Lung (tissue), 11 donors: Measurements from ENCODE around the gene GOLGA8B. TPM values are rescaled to one million over a fixed set of nuclear protein-coding genes. Genes with fewer than 3 reads are reported as not detected.
"Not testable (repeated sequence)": the region's sequence is repeated elsewhere in the genome, so short reads cannot be mapped to it uniquely, and the experiment has no call there.

Source experiments
- ATAC-seq: fragments of 200-7000 bp; cut with Tn5 transposase; one replicate; pipeline ENCODE4 v1.9.1; 2020; ENCODE audit warnings: moderate number of reproducible peaks; ENCODE audit not compliant: insufficient read depth, low FRiP score
- DNase-seq, 3 donors: peaks; one replicate each; pipeline ENCODE4 v3.0.0-alpha.2; 2013 to 2017
- H3K27ac ChIP-seq, 2 donors: one replicate each; pipeline ENCODE4 v1.5.1; 2013; ENCODE audit warnings: mild to moderate bottlenecking in 2 of 2, moderate library complexity in 2 of 2, control low read depth in 1 of 2, inconsistent platforms in 1 of 2, low read depth in 1 of 2, low read length in 1 of 2
- H3K27me3 ChIP-seq, 3 donors: one replicate each; pipeline ENCODE4 v1.5.1; 2013; ENCODE audit warnings: low read length in 2 of 3; ENCODE audit not compliant: control insufficient read depth in 3 of 3, insufficient read depth in 3 of 3
- H3K36me3 ChIP-seq, 4 donors: one replicate each; pipeline ENCODE4 v1.5.1; 2013; ENCODE audit warnings: low read length in 4 of 4, mild to moderate bottlenecking in 1 of 4, moderate library complexity in 1 of 4; ENCODE audit not compliant: control insufficient read depth in 4 of 4, insufficient read depth in 4 of 4
- H3K4me1 ChIP-seq, 5 donors: one replicate each; pipeline ENCODE4 v1.5.1; 2013; ENCODE audit warnings: low read length in 5 of 5, mild to moderate bottlenecking in 2 of 5, moderate library complexity in 1 of 5; ENCODE audit not compliant: control insufficient read depth in 5 of 5, insufficient read depth in 5 of 5
- H3K4me3 ChIP-seq: one replicate; pipeline ENCODE4 v1.5.1; 2013; ENCODE audit warnings: mild to moderate bottlenecking, control low read depth, moderate library complexity
- H3K9ac ChIP-seq, 2 donors: one replicate each; pipeline ENCODE4 v1.5.1; 2013; ENCODE audit warnings: low read length in 2 of 2, control low read depth in 1 of 2; ENCODE audit not compliant: insufficient read depth in 1 of 2
- H3K9me3 ChIP-seq, 4 donors: one replicate each; pipeline ENCODE4 v1.5.1; 2013; ENCODE audit warnings: low read length in 3 of 4, mild to moderate bottlenecking in 1 of 4, moderate library complexity in 1 of 4; ENCODE audit not compliant: control insufficient read depth in 4 of 4, insufficient read depth in 3 of 4
- WGBS, 2 donors: extraction: QIAGEN DNeasy Blood & Tissue Kit; methylation state at CpG; one replicate each; pipeline ENCODE4 v1.1.7; 2013; 5-methylcytosine and 5-hydroxymethylcytosine counted together
- polyA plus RNA-seq, 2 donors: library from polyadenylated mRNA; stranded (reverse); fragments of 200-250 nt; gene quantifications; one replicate each; pipeline ENCODE4 v1.2.1, GENCODE V29; 2013
- small RNA-seq: library from RNA; depleted of rRNA; stranded (forward); fragments of <200 nt; gene quantifications from one replicate; pipeline ENCODE3, GENCODE V24; 2014; ENCODE audit warnings: low replicate concordance
- total RNA-seq, 2 donors: library from RNA; depleted of rRNA in 1 of 2; stranded (reverse); fragments of >200 nt in 1 of 2; gene quantifications; one replicate each; pipeline ENCODE4 v1.2.1, GENCODE V29; 2014 to 2021
- donor health status: Bipolar disorder and iron deficiency.
- donor health status: healthy.
- donor health status: DM: yes; HTN: yes; CAD: no.

The GOLGA8B gene
- total and polyA plus RNA-seq, 4 donors: 5.9 to 92.3 (median 67.0) TPM

DNA sequence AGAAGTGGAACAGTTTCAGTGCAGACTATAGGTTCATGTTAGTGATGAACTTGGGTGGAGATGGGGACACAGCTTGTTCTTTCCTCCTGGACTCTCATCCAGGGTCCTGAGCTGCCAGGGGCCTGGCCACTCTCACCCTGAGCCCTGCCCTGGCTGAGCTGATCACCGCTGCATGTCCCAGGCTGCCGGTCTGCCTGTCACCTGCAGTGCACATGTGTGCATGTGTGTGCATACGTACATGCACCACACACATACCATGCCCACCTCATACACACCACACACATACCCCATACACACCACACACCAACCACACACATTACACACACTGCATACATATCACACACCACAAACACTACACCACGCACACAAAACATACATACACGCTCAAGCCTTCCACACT lies 29.3 kb downstream of the GOLGA8B start:
- not testable (repeated sequence) for H3K27ac ChIP-seq, H3K9ac ChIP-seq, DNase-seq, H3K36me3 ChIP-seq, H3K4me1 ChIP-seq, ATAC-seq, H3K9me3 ChIP-seq, H3K4me3 ChIP-seq, H3K27me3 ChIP-seq
- WGBS, 2 donors: 91 to 94% methylated on average over 3 of the region's 5 CpGs

DNA sequence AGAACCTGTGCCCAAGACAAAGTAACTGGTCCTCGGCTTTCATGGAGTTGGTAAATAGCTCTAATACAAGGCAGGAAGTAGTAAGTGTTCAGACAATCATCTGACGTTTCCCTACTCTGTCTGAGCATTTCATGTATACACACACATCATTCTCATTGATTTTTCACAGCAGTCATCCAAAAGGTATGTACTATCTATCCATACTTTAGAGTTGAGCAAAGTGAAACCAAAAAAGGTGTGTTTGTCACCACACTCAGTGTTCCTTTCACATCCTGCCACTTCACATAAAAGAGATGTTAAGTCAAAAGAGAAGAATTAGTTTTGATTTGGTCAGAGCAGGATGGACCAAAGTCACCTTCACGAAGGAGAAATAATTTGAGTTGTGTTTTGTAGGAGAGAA lies 33.3 kb downstream of the GOLGA8B start:
- not testable (repeated sequence) for H3K36me3 ChIP-seq, H3K4me3 ChIP-seq, H3K27ac ChIP-seq, H3K9me3 ChIP-seq, DNase-seq, H3K27me3 ChIP-seq, H3K9ac ChIP-seq, ATAC-seq, H3K4me1 ChIP-seq
- no CpG with 5 or more reads among the region's 3 CpGs for WGBS, 2 donors

DNA sequence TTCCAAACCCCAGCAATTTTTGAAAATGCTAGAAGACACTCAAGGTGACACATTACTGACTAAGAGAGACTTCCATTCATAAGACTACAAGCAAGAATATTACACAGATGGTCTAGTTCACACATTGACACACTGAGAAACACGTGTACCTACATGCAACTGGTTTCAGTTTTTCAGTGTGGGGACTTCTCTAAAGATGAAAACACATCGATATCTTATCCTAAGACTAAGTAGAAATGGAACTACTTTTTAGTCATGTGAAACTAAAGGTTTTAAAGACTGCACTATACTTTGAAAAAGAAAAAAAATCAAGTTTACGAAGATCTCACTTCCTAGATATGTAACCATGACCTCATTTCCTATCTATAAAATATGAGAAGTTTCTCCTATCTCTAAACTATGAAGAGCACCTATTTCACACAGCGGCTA lies 34.1 kb downstream of the GOLGA8B start:
- not testable (repeated sequence) for H3K36me3 ChIP-seq, ATAC-seq, H3K4me1 ChIP-seq, H3K27me3 ChIP-seq, DNase-seq, H3K9ac ChIP-seq, H3K4me3 ChIP-seq, H3K27ac ChIP-seq, H3K9me3 ChIP-seq
- WGBS, 2 donors: 97% methylated on average over 1 of the region's 4 CpGs; no CpG with 5 or more reads in 1 of the 2 donors

DNA sequence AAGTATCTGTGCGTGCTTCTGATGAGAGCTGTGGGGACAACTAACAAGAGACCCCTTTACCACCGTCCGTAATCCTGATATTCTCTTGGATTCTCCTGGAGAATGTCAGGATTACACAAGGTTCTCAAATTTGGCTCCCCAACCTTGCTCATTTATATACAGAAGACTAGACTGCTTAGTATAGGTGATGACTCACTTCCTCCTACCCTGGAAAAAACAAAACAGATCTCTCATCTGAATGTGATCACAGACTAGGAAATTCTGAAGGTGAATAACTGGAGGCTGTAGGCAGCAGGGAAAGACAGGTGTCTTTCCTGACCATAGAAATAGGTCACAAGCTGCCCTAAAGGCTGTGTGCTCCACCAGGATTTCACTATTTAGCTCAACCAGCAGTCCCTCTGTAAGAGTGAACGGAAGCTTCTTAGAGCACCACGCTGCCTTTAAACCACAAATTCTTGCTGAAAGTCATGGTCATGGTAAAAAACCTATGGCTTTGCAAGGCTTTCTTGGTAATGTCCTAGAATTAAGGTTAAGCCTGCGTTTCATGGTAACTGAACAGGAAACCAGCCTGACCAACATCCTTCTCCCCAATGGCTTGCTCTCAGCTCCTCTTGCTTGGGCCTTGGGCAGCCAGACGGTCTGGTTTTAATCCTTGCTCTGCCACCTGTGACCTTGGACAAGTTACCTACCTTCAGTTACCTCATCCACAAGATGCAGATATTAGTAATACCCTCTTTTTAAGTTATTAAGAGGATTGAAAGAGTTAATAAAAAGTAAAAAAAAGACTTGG lies 39.4 kb downstream of the GOLGA8B start:
- H3K27me3 ChIP-seq, H3K36me3 ChIP-seq, H3K9ac ChIP-seq, H3K9me3 ChIP-seq, H3K27ac ChIP-seq, H3K4me1 ChIP-seq, DNase-seq, H3K4me3 ChIP-seq, ATAC-seq: not testable (repeated sequence)
- 50 to 75% methylated on average over 1 to 2 of the region's 7 CpGs for WGBS, 2 donors

DNA sequence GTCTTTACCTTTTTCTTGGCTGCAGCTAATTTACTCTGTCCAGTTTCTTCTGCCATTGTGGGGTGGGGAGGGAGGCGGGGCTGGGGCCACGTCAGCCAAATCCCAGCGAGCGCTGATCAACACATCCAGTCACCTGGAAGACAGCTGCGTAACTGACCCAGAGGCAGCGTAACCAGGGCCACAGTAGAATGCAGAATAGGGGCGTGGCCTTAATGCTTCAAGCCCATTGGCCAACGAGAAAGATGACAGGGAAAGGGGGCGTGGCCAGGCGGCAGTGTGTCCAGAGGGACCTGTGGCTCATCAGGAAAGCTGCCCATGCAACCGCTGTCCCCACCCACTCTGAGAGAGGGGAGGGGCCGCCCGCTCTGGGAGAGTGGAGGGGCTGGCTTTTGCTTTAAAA lies 47.6 kb downstream of the GOLGA8B start:
- H3K36me3 ChIP-seq, ATAC-seq, H3K9me3 ChIP-seq, H3K27me3 ChIP-seq, H3K9ac ChIP-seq, H3K4me1 ChIP-seq, DNase-seq, H3K4me3 ChIP-seq, H3K27ac ChIP-seq: not testable (repeated sequence)
- WGBS, 2 donors: no CpG with 5 or more reads among the region's 13 CpGs

Small RNA genes within 50 kb of the gene (small RNA-seq; reads per million reads assigned to genes)
- gene RF00425: not detected

Other genes starting within 250 kb of the GOLGA8B start
- 10 to 100 TPM; 32.5 to 58.4 TPM for gene SLC12A6, start 245.9 kb downstream of the GOLGA8B start, total RNA-seq
- gene SLC12A6, start 245.9 kb downstream of the GOLGA8B start, polyA plus RNA-seq: 10 to 100 TPM in 1 of 2 donors, 1 to 10 TPM in 1; 7.6 to 22.9 TPM
- gene NOP10, start 240.5 kb downstream of the GOLGA8B start, total RNA-seq: 100 to 1,000 TPM; 103 to 136 TPM
- 100 to 1,000 TPM; 329 to 509 TPM for gene NOP10, start 240.5 kb downstream of the GOLGA8B start, polyA plus RNA-seq
- gene NUTM1, start 240.3 kb downstream of the GOLGA8B start, total RNA-seq: not detected
- under 1 TPM in 1 of 2 donors, not detected in 1; 0.02 TPM for gene NUTM1, start 240.3 kb downstream of the GOLGA8B start, polyA plus RNA-seq
- 10 to 100 TPM; 12.7 to 30.3 TPM for gene LPCAT4, start 216.5 kb downstream of the GOLGA8B start, total RNA-seq
- 10 to 100 TPM; 14.3 to 26.1 TPM for gene LPCAT4, start 216.5 kb downstream of the GOLGA8B start, polyA plus RNA-seq
- gene GOLGA8A, start 145.8 kb downstream of the GOLGA8B start, total RNA-seq: 10 to 100 TPM; 22.1 to 73.1 TPM
- gene GOLGA8A, start 145.8 kb downstream of the GOLGA8B start, polyA plus RNA-seq: 10 to 100 TPM in 1 of 2 donors, 1 to 10 TPM in 1; 7.8 to 87.2 TPM
- under 1 TPM in 1 of 2 donors, not detected in 1; 0.17 TPM for gene GJD2, start 171.3 kb upstream of the GOLGA8B start, total RNA-seq
- gene GJD2, start 171.3 kb upstream of the GOLGA8B start, polyA plus RNA-seq: not detected
- 10 to 100 TPM in 1 of 2 donors, 1 to 10 TPM in 1; 3.4 to 13.0 TPM for gene ACTC1, start 211.9 kb upstream of the GOLGA8B start, total RNA-seq
- gene ACTC1, start 211.9 kb upstream of the GOLGA8B start, polyA plus RNA-seq: under 1 TPM; 0.13 to 0.26 TPM